ELR (cell line): ENCODE measurements around the gene SHISAL1.
"Not testable (repeated sequence)": the region's sequence is repeated elsewhere in the genome, so short reads cannot be mapped to it uniquely, and the experiment has no call there.

Source experiments
- DNase-seq: peaks from one replicate; pipeline ENCODE4 v3.0.0-alpha.2; 2015; ENCODE audit warnings: low read depth

SHISAL1 gene

GRCh38 chr22:44234372-44234771, 78.4 kb downstream of the SHISAL1 start:
- not testable (repeated sequence) for DNase-seq

DNA sequence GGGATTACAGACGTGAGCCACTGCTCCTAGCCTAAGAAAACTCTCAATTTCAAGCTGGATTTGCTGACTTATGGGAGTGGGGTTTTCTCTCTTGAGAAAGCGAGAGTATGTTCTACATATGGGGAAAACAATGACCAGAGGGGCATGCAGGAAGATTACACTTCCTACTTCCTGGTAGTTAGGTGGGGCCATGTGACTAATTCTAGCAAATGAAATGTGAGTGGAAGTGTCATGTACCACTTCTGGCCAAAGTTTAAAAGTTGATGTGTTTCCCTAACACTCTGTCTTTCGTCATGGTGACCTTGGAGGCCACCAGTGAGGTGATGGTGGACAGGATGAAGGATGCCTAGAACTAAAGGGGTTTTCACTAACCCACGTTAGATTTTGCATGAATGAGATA, 81.5 kb downstream of the SHISAL1 start:
- no peak for DNase-seq

GRCh38 chr22:44229809-44230208, 82.9 kb downstream of the SHISAL1 start:
- DNase-seq = no peak

GRCh38 chr22:44229331-44229730, 83.4 kb downstream of the SHISAL1 start:
- no peak for DNase-seq

- no peak for DNase-seq
Observed at GRCh38 chr22:44225812-44226211, 86.9 kb downstream of the SHISAL1 start.

DNA sequence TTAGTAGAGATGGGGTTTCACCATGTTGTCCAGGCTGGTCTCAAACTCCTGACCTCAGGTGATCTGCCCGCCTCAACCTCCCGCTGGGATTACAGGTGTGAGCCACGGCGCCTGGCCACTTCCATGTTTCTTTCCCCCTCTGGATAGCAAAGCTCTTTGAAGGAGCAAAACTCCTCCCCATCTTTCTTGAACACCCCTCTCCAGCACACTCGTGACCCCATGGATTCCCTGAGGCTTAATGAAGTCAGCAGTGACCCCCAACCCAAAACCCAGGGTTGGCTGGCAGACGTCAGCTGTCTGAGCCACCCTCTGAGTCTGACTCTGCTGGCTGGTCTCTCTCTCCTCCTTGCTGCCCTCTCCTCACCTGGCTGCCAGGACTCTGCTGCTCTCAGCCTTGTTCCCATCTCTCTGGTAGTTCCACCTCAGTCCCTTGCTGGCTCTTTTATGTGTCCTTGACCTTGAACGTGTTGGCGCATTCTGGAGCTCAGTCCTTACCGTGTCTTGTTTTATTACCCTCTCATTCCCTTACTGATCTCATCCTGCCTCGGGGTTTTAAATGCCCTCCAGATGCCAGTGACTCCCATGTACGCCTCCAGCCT, 87.6 kb downstream of the SHISAL1 start:
- DNase-seq = no peak

GRCh38 chr22:44224166-44224565, 88.6 kb downstream of the SHISAL1 start:
- no peak for DNase-seq

DNA sequence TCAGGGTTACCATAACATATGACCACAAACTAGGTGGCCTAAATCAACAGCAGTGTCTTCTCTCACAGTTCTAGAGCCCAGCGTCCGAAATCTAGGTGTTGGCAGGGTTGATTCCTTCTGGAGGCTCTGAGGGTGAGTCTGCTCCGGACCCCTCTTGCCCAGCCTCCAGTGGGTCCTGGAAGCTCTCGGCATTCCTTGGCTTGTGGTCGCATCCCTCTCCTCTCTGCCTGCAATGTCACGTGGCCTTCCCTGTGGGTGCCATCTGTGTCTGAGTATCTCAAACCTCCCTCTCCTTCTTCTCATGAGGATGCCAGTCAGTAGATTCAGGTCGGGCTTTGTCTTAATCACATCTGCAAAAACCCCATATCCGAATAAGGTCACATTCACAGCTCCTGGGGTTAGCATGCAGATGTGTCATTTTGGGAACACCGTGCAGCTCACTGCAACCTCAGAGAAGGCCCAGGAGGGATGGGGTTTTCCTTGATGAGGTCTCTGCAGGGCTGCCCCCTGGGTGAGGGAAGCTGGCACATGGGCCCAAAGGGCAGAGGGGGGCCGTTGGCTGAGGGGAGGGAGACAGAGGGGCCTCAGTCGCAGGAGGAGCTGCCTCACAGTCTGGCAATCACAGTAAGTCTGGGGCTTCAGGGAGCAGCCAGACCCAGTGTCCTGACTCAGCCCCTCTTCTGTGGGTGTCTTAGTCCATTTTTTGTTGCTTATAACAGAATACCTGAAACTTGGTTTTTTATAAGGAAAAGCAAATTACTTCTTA, 90.9 kb downstream of the SHISAL1 start:
- no peak for DNase-seq

GRCh38 chr22:44220727-44221680, 91.7 kb downstream of the SHISAL1 start:
- no peak for DNase-seq

DNA sequence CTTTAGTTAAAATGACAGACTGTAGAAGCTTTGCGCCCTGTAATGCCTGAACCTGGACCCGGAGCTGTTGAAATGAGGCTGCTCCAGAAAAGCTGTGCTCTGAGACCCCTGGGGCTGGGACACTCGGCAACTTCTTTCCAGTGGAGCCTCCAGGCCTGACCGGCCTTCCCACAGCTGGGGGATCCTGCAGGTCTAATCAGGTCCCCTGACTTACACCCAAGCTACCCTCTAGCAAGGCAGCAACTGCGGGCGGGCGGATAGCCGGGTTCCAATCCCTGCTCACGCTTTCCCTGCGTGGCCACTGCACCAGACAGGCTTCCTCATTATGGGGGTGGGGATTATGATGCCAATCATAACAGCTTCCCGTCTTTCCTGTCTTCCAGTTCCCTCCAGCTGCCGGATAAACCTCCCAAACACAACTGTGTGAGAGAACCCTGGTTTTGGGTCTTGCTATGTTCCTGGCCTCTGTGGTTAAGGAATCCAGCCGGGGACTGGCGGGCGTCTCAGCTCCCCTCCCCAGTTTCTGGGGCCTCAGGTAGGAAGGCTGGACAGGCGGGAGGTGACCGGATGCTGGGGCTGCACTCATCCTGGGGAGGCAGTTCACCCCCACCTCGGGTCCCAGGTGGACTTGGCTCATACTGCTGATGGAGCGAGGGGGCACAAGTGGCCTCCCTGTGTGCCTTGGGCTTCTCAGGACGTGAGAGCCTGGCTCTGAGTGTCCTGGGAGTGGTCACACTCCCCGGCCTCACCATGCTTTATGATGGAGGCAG, 93.5 kb downstream of the SHISAL1 start:
- no peak for DNase-seq

GRCh38 chr22:44218071-44218470, 94.7 kb downstream of the SHISAL1 start:
- no peak for DNase-seq

DNA sequence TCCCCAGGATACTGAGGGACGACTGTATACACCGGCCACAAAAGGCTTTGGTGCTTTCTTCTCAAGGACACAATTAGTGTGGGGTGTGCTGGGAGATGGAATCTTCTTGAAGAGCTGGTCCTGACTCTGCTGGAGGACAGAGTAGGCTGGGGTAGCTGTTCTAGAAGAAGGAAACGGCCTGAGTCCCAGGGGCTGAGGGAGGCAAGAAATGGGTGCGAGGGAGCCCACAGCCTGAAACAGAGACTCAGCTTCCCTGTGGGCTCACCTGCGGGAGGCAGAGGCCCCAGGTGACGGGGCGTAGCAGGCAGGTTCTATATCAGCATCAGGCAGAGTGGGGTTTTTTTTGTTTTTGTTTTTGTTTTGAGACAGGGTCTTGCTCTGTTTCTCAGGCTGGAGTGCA, 95.4 kb downstream of the SHISAL1 start:
- no peak for DNase-seq

- no peak for DNase-seq
Observed at GRCh38 chr22:44215287-44215686, 97.5 kb downstream of the SHISAL1 start.

- DNase-seq = no peak
Observed at GRCh38 chr22:44214764-44215163, 98.0 kb downstream of the SHISAL1 start.

- no peak for DNase-seq
Observed at GRCh38 chr22:44214187-44214586, 98.6 kb downstream of the SHISAL1 start.

- no peak for DNase-seq
Observed at GRCh38 chr22:44213489-44214043, 99.2 kb downstream of the SHISAL1 start.

- DNase-seq = no peak
Observed at GRCh38 chr22:44212936-44213335, 99.8 kb downstream of the SHISAL1 start.

GRCh38 chr22:44211946-44212930, 100.5 kb downstream of the SHISAL1 start:
- DNase-seq = no peak

DNA sequence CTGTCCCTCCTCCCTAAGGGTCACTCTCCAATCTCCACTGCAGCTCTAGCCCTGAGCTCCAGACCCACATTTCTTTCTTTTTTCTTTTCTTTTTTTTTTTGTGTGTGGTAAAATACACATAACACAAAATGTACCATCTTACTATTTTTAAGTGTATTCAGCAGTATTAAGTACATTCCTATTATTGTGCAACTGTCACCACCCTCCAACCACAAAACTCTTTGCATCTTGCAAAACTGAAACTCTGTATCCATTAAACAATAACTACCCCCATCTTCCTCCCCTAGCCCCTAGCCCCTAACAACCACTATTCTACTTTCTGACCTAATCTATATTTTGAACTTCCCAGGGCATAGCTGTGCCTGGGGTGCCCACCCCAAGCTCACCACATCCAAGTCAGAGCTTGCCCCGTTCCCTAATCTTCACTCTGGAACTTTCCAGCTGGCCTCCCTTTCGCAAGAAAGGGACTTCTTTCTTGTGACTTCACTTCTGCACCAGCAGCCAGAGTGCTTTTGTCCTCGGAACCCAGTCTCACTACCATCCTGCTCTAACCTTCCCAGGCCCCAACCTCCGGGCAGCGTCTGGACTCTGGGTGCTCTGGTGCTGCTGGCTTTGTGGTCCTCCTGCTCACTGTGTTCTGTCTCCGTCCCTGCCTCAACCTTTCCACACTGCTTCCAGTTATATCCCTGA, 101.3 kb downstream of the SHISAL1 start:
- no peak for DNase-seq

DNA sequence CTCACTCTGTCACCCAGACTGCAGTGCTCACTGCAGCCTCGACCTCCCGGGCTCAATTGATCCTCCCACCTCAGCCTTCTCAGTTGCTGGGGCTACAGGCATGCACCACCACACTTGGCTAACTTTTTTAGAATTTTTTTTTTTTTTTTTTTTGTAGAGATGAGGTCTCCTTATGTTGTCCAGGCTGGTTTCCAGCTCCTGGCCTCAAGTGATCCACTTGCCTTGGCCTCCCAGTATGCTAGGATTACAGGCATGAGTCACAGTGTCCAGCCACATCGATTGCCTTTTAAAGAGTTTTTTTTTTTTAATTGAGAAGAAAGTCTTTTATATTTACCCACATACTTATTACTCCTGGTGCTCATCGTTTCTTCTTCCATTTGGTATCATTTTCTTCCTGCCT, 102.0 kb downstream of the SHISAL1 start:
- no peak for DNase-seq
